Esophagus muscularis mucosa (tissue), 4 donors: ENCODE measurements around the gene ZRANB3. TPM values are rescaled to one million over a fixed set of nuclear protein-coding genes. Genes with fewer than 3 reads are reported as not detected.

Source experiments
- DNase-seq: peaks from one replicate; pipeline ENCODE4 v3.0.0-alpha.2; 2017; ENCODE audit errors: extremely low spot score
- H3K27ac ChIP-seq, 4 donors: fragments of 200-600 bp; sonication (generic); replicated peaks in 1 of 4; 1 replicate in 3 of 4; 2 replicates in 1 of 4; pipeline ENCODE4 v1.5.1; 2016 to 2019; ENCODE audit warnings: mild to moderate bottlenecking in 1 of 4
- H3K27me3 ChIP-seq, 4 donors: fragments of 200-600 bp; sonication (generic); one replicate each; pipeline versions ENCODE4 v1.5.1 to v1.6.0; 2016 to 2019
- H3K36me3 ChIP-seq, 4 donors: fragments of 200-600 bp; sonication (generic); one replicate each; pipeline ENCODE4 v1.5.1; 2016 to 2019
- H3K4me1 ChIP-seq, 4 donors: fragments of 200-600 bp; sonication (generic); one replicate each; pipeline ENCODE4 v1.5.1; 2016 to 2019
- H3K4me3 ChIP-seq, 4 donors: fragments of 200-600 bp; sonication (generic); 1 replicate in 2 of 4; 2 replicates in 2 of 4; pipeline ENCODE4 v1.5.1; 2016 to 2019; ENCODE audit warnings: mild to moderate bottlenecking in 4 of 4, moderate library complexity in 1 of 4
- H3K9me3 ChIP-seq, 4 donors: fragments of 200-600 bp; sonication (generic); 1 replicate in 3 of 4; 2 replicates in 1 of 4; pipeline ENCODE4 v1.5.1; 2016 to 2019
- EP300 ChIP-seq: sonication (generic); formaldehyde crosslinking; IDR thresholded peaks from one replicate; pipeline ENCODE4 v1.6.1; 2017; ENCODE audit warnings: antibody characterized with exemption
- POLR2A ChIP-seq: fragments of 450-650 bp; IDR thresholded peaks from one replicate; pipeline ENCODE4 v1.6.1; 2017; ENCODE audit warnings: antibody characterized with exemption, moderate library complexity, mild to moderate bottlenecking, low read depth
- POLR2AphosphoS5 ChIP-seq, 2 donors: sonication (generic); formaldehyde crosslinking; IDR thresholded peaks; one replicate each; pipeline ENCODE4 v1.6.1; 2017; ENCODE audit warnings: antibody characterized with exemption in 2 of 2
- WGBS: methylation state at CpG from one replicate; pipeline ENCODE4 v1.1.5; 2018; 5-methylcytosine and 5-hydroxymethylcytosine counted together
- intact Hi-C: fragments of 100-400 bp; cut with DNase I; formaldehyde crosslinking; loops from one replicate; pipeline ENCODE4 v1.15.1; 2023
- total RNA-seq, 4 donors: library from RNA; depleted of rRNA; stranded (reverse); fragments of >200 nt; gene quantifications; one replicate each; pipeline versions ENCODE4 v1.1.0 to v1.2.1, GENCODE V29; 2016
- TF ChIP-seq, protein P1 (sequence below), 3 experiments: fragments of 200-600 bp in 2 of 3; fragments of 450-650 bp in 1 of 3; sonication (generic) in 2 of 3; IDR thresholded peaks; one replicate each; pipeline ENCODE4 v1.5.1; 2017 to 2019; ENCODE audit warnings: antibody characterized with exemption in 3 of 3, mild to moderate bottlenecking in 2 of 3, moderate library complexity in 1 of 3

ZRANB3 gene
- total RNA-seq, 4 donors from 2014 or later: 1.8 to 4.6 (median 2.9) TPM

DNA sequence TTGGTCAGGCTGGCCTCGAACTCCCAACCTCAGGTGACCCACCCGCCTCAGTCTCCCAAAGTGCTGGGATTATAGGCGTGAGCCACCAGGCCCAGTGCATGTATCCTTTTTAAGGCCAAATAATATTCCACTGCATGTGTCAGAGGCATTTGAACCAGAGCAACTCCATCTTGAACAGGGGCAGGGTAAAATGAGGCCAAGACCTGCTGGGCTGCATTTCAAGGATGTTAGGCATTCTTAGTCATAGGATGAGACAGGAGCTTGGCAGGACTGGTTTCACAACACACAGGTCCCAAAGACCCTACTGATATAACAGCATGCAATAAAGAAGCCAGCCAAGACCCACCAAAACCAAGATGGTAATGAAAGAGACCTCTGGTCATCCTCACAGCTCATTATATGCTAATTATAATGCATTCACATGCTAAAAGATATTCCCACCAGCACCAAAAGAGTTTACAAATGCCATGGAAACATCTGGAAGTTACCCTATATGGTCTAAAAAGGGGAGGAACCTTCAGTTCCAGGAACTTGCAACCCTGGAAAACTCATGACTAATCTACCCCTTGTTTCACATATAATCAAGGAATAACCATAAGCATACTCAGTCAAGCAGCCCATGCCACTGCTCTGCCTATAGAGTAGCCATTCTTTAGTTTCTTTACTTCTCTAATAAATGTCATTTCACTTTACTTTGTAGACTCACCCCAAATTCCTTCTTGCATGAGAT lies 274.3 kb downstream of the ZRANB3 start:
- H3K4me3 ChIP-seq: no peak overlapping the region
- intact Hi-C loops: no loop called here
- 100% methylated on average over 3 of the region's 3 CpGs for WGBS

GRCh38 chr2:135255208-135255607 lies 275.8 kb downstream of the ZRANB3 start:
- no peak for DNase-seq
- no peaks in the 10 kb centered on the region for H3K4me1 ChIP-seq
- H3K27ac ChIP-seq: no peak overlapping the region
- TF ChIP-seq, protein P1, sequence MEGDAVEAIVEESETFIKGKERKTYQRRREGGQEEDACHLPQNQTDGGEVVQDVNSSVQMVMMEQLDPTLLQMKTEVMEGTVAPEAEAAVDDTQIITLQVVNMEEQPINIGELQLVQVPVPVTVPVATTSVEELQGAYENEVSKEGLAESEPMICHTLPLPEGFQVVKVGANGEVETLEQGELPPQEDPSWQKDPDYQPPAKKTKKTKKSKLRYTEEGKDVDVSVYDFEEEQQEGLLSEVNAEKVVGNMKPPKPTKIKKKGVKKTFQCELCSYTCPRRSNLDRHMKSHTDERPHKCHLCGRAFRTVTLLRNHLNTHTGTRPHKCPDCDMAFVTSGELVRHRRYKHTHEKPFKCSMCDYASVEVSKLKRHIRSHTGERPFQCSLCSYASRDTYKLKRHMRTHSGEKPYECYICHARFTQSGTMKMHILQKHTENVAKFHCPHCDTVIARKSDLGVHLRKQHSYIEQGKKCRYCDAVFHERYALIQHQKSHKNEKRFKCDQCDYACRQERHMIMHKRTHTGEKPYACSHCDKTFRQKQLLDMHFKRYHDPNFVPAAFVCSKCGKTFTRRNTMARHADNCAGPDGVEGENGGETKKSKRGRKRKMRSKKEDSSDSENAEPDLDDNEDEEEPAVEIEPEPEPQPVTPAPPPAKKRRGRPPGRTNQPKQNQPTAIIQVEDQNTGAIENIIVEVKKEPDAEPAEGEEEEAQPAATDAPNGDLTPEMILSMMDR (IDR thresholded peaks at IDR 0.05): no peak
- TF ChIP-seq POLR2A (no peak), POLR2AphosphoS5 (IDR thresholded peaks at IDR 0.05) (no peak), EP300 (no peak)
- H3K4me3 ChIP-seq: no peak overlapping the region
- intact Hi-C loops: no loop called here
- 94% methylated on average over 1 of the region's 1 CpG for WGBS
- peaks cover 0 to 7% (median 0%) of the 10 kb centered on the region in 4 donors for H3K36me3 ChIP-seq
- peaks cover 0 to 9% (median 4%) of the 10 kb centered on the region in 4 donors for H3K9me3 ChIP-seq
- H3K27me3 ChIP-seq: no peaks in the 10 kb centered on the region

More for the DNA sequence above, 274.3 kb downstream of the ZRANB3 start:
- no peak overlapping the region for H3K27ac ChIP-seq
- no peak for TF ChIP-seq POLR2A
- no peak for TF ChIP-seq POLR2AphosphoS5 (IDR thresholded peaks at IDR 0.05)
- no peaks in the 10 kb centered on the region for H3K36me3 ChIP-seq
- H3K4me1 ChIP-seq: no peaks in the 10 kb centered on the region
- DNase-seq: peak; percentile 57
- no peaks in the 10 kb centered on the region for H3K9me3 ChIP-seq
- no peaks in the 10 kb centered on the region for H3K27me3 ChIP-seq

- Histone ChIP-seq H3K4me1 (no peaks in the 10 kb centered on the region), H3K27me3 (no peaks in the 10 kb centered on the region)
- WGBS: 93% methylated on average over 2 of the region's 2 CpGs
These were observed 278.1 kb downstream of the ZRANB3 start for GRCh38 chr2:135252805-135253458.

GRCh38 chr2:135248611-135249010 lies 282.4 kb downstream of the ZRANB3 start:
- H3K9me3 ChIP-seq: peaks cover 0 to 11% (median 5%) of the 10 kb centered on the region in 4 donors
- H3K4me3 ChIP-seq: no peak overlapping the region
- TF ChIP-seq EP300 (no peak), POLR2A (no peak), POLR2AphosphoS5 (IDR thresholded peaks at IDR 0.05) (no peak)
- TF ChIP-seq, protein P1 (IDR thresholded peaks at IDR 0.05): no peak
- peaks cover 0 to 7% (median 0%) of the 10 kb centered on the region in 4 donors for H3K36me3 ChIP-seq
- no peaks in the 10 kb centered on the region for H3K4me1 ChIP-seq
- 99% methylated on average over 5 of the region's 5 CpGs for WGBS
- intact Hi-C loops: no loop called here
- no peak overlapping the region for H3K27ac ChIP-seq
- no peaks in the 10 kb centered on the region for H3K27me3 ChIP-seq
- DNase-seq: peak; percentile 12

More at GRCh38 chr2:135252805-135253458, 278.1 kb downstream of the ZRANB3 start:
- Histone ChIP-seq H3K4me3 (no peak overlapping the region), H3K36me3 (peaks cover 0 to 7% (median 0%) of the 10 kb centered on the region in 4 donors), H3K9me3 (peaks cover 0 to 11% (median 5%) of the 10 kb centered on the region in 4 donors), H3K27ac (no peak overlapping the region)
- TF ChIP-seq POLR2A: no peak
- TF ChIP-seq, protein P1 (IDR thresholded peaks at IDR 0.05): no peak
- no peak for TF ChIP-seq POLR2AphosphoS5 (IDR thresholded peaks at IDR 0.05)
- DNase-seq: peak; percentile 26
- intact Hi-C loops: no loop called here

DNA sequence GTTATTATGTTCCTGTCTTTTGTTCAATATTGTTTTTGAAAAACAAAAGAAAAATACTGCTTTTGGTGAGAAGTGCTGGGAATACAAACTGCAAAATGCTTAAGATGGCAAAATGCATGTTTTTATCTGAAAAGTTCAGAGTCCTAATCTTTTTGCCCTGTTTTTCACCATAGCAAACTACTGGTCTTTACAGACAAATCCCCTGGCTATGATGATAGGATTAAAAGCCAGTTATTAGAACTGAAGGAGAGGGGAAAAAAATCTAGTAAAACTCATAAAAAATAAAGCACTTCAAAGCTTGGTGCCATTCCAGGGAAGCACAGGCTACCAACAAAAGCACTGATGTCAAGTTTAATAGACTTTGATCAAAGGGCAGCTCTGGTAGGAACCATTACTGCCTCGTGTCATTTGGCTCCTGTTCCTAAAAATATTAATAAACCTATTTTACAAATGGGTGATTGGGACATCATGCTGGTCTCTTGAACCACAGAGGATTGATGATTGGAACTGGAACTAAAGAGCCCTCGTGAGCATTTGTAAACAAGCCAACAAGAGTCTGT lies 284.2 kb downstream of the ZRANB3 start:
- no peaks in the 10 kb centered on the region for H3K27me3 ChIP-seq
- 62% methylated on average over 2 of the region's 2 CpGs for WGBS
- H3K9me3 ChIP-seq: peaks cover 0 to 11% (median 5%) of the 10 kb centered on the region in 4 donors
- TF ChIP-seq, protein P1 (IDR thresholded peaks at IDR 0.05): no peak
- no peak for TF ChIP-seq POLR2AphosphoS5 (IDR thresholded peaks at IDR 0.05)
- no peak for TF ChIP-seq POLR2A
- TF ChIP-seq EP300: no peak
- DNase-seq: no peak
- H3K27ac ChIP-seq: no peak overlapping the region
- H3K4me1 ChIP-seq: no peaks in the 10 kb centered on the region
- H3K4me3 ChIP-seq: no peak overlapping the region
- H3K36me3 ChIP-seq: peaks cover 0 to 7% (median 0%) of the 10 kb centered on the region in 4 donors
- intact Hi-C loops: no loop called here
